ENCODE results near the gene HACE1.

DNA sequence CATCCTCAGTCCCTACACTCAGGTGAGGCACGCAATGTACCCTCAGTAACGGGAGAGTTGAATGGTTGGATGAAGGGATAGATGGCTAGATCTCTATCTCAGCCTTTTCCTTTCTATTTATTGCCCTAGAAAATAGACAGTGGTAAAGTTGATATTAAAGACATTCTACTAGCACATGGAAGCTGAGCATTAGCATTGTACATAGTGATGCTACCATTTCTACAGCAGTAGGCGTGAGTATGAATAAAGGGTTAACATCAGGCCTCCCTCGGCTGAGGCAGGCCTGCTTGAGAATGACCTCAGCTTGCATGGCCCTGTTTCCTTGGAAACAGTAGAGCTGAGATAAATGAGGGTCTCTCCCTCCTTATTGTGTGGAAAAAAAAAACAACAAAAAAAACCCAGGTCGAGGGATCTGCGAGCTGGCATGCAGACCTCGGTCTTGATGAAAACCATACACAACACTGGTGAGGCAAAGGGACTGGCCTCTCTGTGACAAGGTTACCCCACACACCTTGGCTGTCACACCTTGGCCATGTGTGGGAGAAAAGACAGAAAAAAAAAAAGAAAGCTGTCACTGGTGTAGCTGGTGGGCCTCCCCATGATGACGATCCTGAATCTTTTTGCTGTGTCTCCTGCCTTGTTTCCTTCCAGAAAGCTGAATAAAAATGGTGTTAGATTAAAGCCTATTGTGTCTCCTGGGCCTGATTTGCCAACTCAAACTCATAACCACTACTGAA, 160.0 kb downstream of the HACE1 start:
- no peak for TF ChIP-seq CTCF (conservative IDR thresholded peaks at IDR 0.05 in 1 of 2, IDR thresholded peaks at IDR 0.05 in 1 of 2; ENCODE audit: extremely low read depth in 1 of 2, insufficient read depth in 1 of 2, low read depth in 1 of 2, low read length in 2 of 2)
- no peak for TF ChIP-seq EZH2 (IDR thresholded peaks at IDR 0.05; ENCODE audit: borderline replicate concordance, low read length)

Data from mammary epithelial cell (primary cell).